ENCODE data around the gene LATS2. TPM values are rescaled to one million over a fixed set of nuclear protein-coding genes. Genes with fewer than 3 reads are reported as not detected.

LATS2 gene
- total RNA-seq, 1 donor from 2014 or later = 104 TPM

DNA sequence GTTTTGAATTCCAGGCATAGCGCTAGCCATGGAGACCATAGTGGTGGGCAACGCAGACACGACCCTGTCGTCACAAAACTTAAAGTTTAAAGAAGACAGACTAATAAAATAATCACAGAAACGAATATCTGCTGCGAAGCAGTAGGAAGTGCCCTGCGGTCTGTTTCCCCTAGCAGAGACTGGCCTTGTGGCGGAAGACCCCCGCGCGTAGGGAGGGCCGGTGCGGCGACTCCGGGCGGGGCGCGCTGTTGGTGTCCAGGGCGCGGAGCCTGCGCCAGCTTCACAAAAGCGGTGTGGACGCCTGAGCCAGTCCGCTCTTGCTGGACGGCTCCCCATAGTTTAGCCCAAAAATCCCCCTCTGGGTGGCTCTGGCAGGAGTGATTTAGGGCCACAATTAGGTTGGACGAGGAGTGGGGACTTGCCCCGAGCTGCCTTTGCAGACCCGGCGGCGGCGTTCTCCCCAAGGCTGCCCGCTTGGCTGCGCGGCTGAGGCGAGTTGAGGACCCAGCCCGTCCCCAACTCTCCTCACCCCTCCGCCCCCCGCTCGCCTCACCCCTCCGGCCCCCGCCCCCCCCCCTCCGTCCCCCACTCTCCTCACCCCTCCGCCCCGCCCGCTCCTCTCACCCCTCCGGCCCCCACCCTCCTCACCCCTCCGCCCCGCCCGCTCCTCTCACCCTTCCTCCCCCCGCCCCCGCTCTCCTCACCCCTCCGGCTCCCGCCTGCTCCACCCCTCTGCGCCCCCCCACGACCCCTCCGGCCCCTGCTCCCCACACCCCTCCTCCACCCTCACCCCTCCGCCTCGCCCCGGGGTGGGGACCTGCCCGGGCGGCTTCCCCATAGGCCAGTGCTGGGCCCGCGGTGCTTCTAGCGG is 14.2 kb upstream of the LATS2 start:
- Mint-ChIP-seq H3K4me1 (ENCODE audit: low read depth) (peaks cover 57% of the 10 kb centered on the region), H3K36me3 (ENCODE audit: low read depth) (no peaks in the 10 kb centered on the region), H3K27ac (ENCODE audit: unreplicated experiment) (peak overlapping the region; percentile 78), H3K4me3 (ENCODE audit: unreplicated experiment) (peak overlapping the region; percentile 70), H3K27me3 (ENCODE audit: low read depth) (no peaks in the 10 kb centered on the region), H3K9me3 (ENCODE audit: low read depth) (no peaks in the 10 kb centered on the region)
- TF ChIP-seq CTCF (IDR thresholded peaks at IDR 0.05) = peak; percentile 31
- no peak for DNase-seq (ENCODE audit: low spot score)

DNA sequence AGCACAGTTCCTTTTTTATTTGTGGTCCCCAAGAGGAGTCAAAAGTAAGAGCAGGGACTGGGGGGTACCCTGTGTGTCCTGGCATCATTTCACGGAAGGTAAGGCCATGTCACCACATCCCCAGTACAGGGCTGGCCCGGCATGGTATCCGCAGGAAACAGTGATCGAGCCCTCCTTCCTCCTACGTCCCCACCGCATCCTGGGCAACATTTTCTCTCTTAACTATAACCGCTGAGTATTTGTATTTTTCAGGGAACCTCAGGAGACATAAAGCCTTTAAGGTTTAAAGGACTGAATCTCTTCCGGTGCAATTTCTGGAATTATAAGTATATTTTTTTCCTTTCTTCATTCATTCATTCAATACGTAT is 13.6 kb upstream of the LATS2 start:
- DNase-seq (ENCODE audit: low spot score) = no peak
- H3K36me3 Mint-ChIP-seq (ENCODE audit: low read depth) = no peaks in the 10 kb centered on the region
- no peaks in the 10 kb centered on the region for H3K27me3 Mint-ChIP-seq (ENCODE audit: low read depth)
- peak overlapping the region; percentile 78 for H3K27ac Mint-ChIP-seq (ENCODE audit: unreplicated experiment)
- no peak for TF ChIP-seq CTCF (IDR thresholded peaks at IDR 0.05)
- H3K9me3 Mint-ChIP-seq (ENCODE audit: low read depth) = no peaks in the 10 kb centered on the region
- peak overlapping the region; percentile 70 for H3K4me3 Mint-ChIP-seq (ENCODE audit: unreplicated experiment)
- H3K4me1 Mint-ChIP-seq (ENCODE audit: low read depth) = peaks cover 52% of the 10 kb centered on the region

- H3K27me3 Mint-ChIP-seq (ENCODE audit: low read depth) = no peaks in the 10 kb centered on the region
- peak overlapping the region; percentile 78 for H3K27ac Mint-ChIP-seq (ENCODE audit: unreplicated experiment)
- H3K36me3 Mint-ChIP-seq (ENCODE audit: low read depth) = no peaks in the 10 kb centered on the region
- TF ChIP-seq CTCF (IDR thresholded peaks at IDR 0.05) = no peak
- peaks cover 52% of the 10 kb centered on the region for H3K4me1 Mint-ChIP-seq (ENCODE audit: low read depth)
- peak overlapping the region; percentile 70 for H3K4me3 Mint-ChIP-seq (ENCODE audit: unreplicated experiment)
- no peak for DNase-seq (ENCODE audit: low spot score)
- no peaks in the 10 kb centered on the region for H3K9me3 Mint-ChIP-seq (ENCODE audit: low read depth)
Observed at GRCh38 chr13:21074546-21074945, 13.2 kb upstream of the LATS2 start.

DNA sequence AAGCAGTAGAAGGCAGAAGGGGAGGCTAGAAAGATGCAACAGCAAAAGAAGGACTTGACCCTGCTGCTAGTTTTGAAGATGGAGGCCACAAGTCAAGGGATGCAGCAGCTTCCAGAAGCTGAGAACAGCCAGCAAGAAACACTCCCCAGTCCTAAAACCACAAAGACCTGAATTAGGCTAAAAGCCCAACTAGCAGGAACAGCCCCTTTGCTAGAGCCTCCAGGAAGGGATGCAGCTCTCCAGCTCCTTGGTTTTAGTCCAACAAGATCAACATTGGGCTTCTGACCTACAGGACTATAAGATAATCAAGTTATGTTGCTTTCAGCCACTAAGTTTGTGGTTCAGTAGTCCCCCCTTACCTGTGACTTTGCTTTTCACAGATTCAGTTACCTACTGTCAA is 10.5 kb upstream of the LATS2 start:
- no peak overlapping the region for H3K27ac Mint-ChIP-seq (ENCODE audit: unreplicated experiment)
- H3K4me1 Mint-ChIP-seq (ENCODE audit: low read depth) = peaks cover 35% of the 10 kb centered on the region
- H3K27me3 Mint-ChIP-seq (ENCODE audit: low read depth) = no peaks in the 10 kb centered on the region
- no peak for TF ChIP-seq CTCF (IDR thresholded peaks at IDR 0.05)
- no peaks in the 10 kb centered on the region for H3K36me3 Mint-ChIP-seq (ENCODE audit: low read depth)
- no peak for DNase-seq (ENCODE audit: low spot score)
- H3K4me3 Mint-ChIP-seq (ENCODE audit: unreplicated experiment) = no peak overlapping the region
- H3K9me3 Mint-ChIP-seq (ENCODE audit: low read depth) = no peaks in the 10 kb centered on the region

DNA sequence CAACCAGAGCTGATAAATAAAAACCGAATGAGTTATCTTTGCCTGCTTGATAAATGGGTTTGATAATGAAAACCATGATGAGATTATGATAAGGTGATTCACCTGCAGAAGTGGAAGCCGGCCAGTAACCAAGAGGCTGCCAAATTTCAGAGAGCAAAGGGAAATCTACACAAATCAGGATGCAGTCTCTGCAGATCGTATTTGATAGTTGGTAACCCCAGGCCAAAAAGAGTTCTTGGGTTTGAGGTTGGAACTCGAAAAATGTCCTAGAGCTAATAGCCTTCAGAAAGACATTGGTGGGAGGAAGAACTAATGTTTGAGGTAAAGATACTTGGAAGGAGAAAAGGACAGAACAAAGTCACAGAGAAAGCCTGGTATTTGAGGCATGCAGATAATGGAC is 9.6 kb upstream of the LATS2 start:
- no peak overlapping the region for H3K4me3 Mint-ChIP-seq (ENCODE audit: unreplicated experiment)
- no peaks in the 10 kb centered on the region for H3K36me3 Mint-ChIP-seq (ENCODE audit: low read depth)
- H3K4me1 Mint-ChIP-seq (ENCODE audit: low read depth) = peaks cover 38% of the 10 kb centered on the region
- DNase-seq (ENCODE audit: low spot score) = no peak
- no peak for TF ChIP-seq CTCF (IDR thresholded peaks at IDR 0.05)
- no peaks in the 10 kb centered on the region for H3K27me3 Mint-ChIP-seq (ENCODE audit: low read depth)
- peak overlapping the region; percentile 37 for H3K27ac Mint-ChIP-seq (ENCODE audit: unreplicated experiment)
- H3K9me3 Mint-ChIP-seq (ENCODE audit: low read depth) = no peaks in the 10 kb centered on the region

Measured in chondrocyte (in vitro differentiated cells).